SK-MEL-5 (cell line): ENCODE measurements around the gene TMOD4. TPM values are rescaled to one million over a fixed set of nuclear protein-coding genes. Genes with fewer than 3 reads are reported as not detected.

Experiments used
- DNase-seq: peaks from one replicate; pipeline ENCODE4 v3.0.0-alpha.2; 2016; ENCODE audit warnings: low read depth, low spot score
- in situ Hi-C: cut with HindIII; loops from 2 replicates; pipeline ENCODE4 v1.10.0; 2016; ENCODE audit warnings: low sequenced_read_pairs, high pct_unique_total_duplicates, low pct_unique_long_range_greater_than_20kb
- total RNA-seq: library from RNA; depleted of rRNA; stranded (reverse); fragments of >200 nt; shearing (Covaris generic); gene quantifications from 2 replicates; pipeline ENCODE4 v1.2.3, GENCODE V29; 2014

The TMOD4 gene
- total RNA-seq, 1 experiment from 2014 or later, result 1.2 TPM

- in situ Hi-C loops, result no loop called here
- DNase-seq, result no peak
These were observed 28.7 kb downstream of the TMOD4 start for GRCh38 chr1:151147132-151147503.

GRCh38 chr1:151146412-151147131, 29.2 kb downstream of the TMOD4 start, which contains the start of gene SEMA6C:
Gene SEMA6C, minus strand, starts transcription at chr1:151146631. Its CDS starts 4,010 bp downstream, at chr1:151142621.
- in situ Hi-C loops, result no loop called here
- DNase-seq, result peak; percentile 92

- in situ Hi-C loops, result no loop called here
- no peak for DNase-seq
These were observed 29.7 kb downstream of the TMOD4 start for GRCh38 chr1:151146072-151146411.

- in situ Hi-C loops, result no loop called here
- DNase-seq, result no peak
These were observed 30.3 kb downstream of the TMOD4 start for GRCh38 chr1:151145304-151146071.

GRCh38 chr1:151144474-151145303, 31.1 kb downstream of the TMOD4 start:
- in situ Hi-C loops, result no loop called here
- DNase-seq, result no peak

GRCh38 chr1:151143986-151144385, 31.8 kb downstream of the TMOD4 start:
- DNase-seq, result no peak
- in situ Hi-C loops, result no loop called here

- in situ Hi-C loops, result no loop called here
- DNase-seq, result no peak
These were observed 32.7 kb downstream of the TMOD4 start for GRCh38 chr1:151143057-151143435.

- in situ Hi-C loops, result no loop called here
- DNase-seq, result no peak
These were observed 33.2 kb downstream of the TMOD4 start for GRCh38 chr1:151142411-151143056.

- in situ Hi-C loops, result no loop called here
- DNase-seq, result no peak
These were observed 38.0 kb downstream of the TMOD4 start for GRCh38 chr1:151137789-151138188.

GRCh38 chr1:151135433-151136385, 40.1 kb downstream of the TMOD4 start:
- in situ Hi-C loops, result no loop called here
- no peak for DNase-seq

GRCh38 chr1:151134991-151135390, 40.8 kb downstream of the TMOD4 start:
- DNase-seq, result no peak
- in situ Hi-C loops, result loop anchor here (5.0 kb wide), 1 partner anchor 38 kb away; no protein-coding TSS in a partner anchor

- in situ Hi-C loops, result loop anchor here (5.0 kb wide), 1 partner anchor 37 kb away; no protein-coding TSS in a partner anchor
- DNase-seq, result no peak
These were observed 41.4 kb downstream of the TMOD4 start for GRCh38 chr1:151134396-151134795.

GRCh38 chr1:151133018-151133806, 42.6 kb downstream of the TMOD4 start:
- in situ Hi-C loops, result loop anchor here (5.0 kb wide), 1 partner anchor 36 kb away; no protein-coding TSS in a partner anchor
- no peak for DNase-seq

GRCh38 chr1:151132335-151133017, 43.3 kb downstream of the TMOD4 start:
- in situ Hi-C loops, result loop anchor here (5.0 kb wide), 1 partner anchor 35 kb away; no protein-coding TSS in a partner anchor
- no peak for DNase-seq

GRCh38 chr1:151131701-151132334, 44.0 kb downstream of the TMOD4 start:
- in situ Hi-C loops, result loop anchor here (5.0 kb wide), 1 partner anchor 35 kb away; no protein-coding TSS in a partner anchor
- no peak for DNase-seq
